EL (cell line): ENCODE data around the gene FBXO3.
A peak's percentile ranks its signal among the peaks of the same experiment; 100 is the strongest.
"Not testable (repeated sequence)": the region's sequence is repeated elsewhere in the genome, so short reads cannot be mapped to it uniquely, and the experiment has no call there.

Experiments used
- DNase-seq: peaks from one replicate; pipeline ENCODE4 v3.0.0-alpha.2; 2016

FBXO3 gene

GRCh38 chr11:33724644-33725035 is 49.7 kb downstream of the FBXO3 start:
- peak; percentile 64 for DNase-seq

GRCh38 chr11:33723238-33723881 is 51.0 kb downstream of the FBXO3 start:
- DNase-seq, result peak; percentile 97

DNA sequence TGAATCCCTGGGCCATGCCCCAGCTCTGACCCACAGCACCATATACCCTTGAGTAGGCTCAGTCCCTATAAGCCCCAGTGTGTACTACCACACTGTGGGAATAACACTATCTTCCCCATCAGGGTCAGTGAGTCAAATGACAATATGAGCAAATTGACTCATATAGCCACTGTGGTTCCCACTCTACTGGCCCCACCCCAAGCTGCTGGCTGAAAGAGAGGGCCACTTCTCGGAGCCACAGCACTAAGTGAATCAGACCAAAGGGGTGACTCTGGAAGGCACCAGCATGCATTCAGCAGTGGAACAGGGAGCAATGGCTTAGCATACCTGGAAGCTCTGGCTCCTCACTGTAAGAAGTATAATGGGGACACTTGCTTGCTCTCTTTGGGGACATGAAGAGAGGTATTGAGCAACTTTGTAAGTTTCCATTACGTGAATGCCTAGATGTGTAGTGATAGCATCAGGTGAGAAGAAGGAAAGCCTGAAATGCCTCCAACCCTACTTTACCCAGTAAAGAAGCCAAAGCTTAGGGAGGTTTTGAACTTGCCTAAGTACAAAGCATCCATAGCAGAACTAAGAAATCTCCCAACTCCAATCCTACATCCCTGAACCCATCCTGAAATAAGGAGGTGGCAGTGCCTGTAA is 51.6 kb downstream of the FBXO3 start:
- peak; percentile 92 for DNase-seq

DNA sequence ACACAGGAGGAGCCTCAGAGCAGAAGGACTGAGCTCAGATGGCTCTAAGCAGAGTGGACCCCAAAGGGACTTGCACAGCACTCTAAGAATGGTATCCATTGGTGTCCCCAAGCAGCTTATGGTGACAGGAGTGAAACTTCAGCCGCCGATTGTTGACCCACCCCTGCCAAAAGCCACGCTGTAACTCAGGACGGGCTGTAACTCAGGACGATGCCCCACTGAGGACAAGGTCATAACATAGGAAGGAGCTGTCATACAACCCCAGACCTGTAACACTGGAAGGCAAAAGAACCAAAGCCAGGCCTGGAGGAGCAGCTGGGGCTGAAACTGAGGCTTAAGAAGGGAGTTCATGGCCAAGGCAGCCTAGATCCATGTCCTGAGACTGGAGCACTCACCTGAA is 52.3 kb downstream of the FBXO3 start:
- no peak for DNase-seq

DNA sequence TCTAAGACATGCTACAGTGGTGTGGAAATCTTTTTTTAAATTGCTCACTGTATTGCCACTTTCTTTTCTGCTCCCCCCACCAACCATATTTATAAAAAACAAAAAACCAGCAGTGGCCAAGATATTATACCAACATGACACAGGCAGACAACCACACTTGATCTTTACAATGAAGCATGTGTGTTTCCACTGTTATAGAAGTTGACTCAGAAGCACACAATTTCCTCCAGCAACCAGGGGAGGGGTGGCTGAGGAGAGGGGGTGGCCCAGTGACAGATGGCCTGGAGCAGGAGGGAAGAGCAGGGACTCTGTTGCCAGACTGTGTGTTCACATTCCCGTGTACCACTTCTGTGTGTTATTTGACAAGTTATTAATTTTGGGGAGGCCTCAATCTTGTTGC is 52.9 kb downstream of the FBXO3 start:
- DNase-seq, result peak; percentile 78

- no peak for DNase-seq
These were observed 54.7 kb downstream of the FBXO3 start for GRCh38 chr11:33719587-33719986.

DNA sequence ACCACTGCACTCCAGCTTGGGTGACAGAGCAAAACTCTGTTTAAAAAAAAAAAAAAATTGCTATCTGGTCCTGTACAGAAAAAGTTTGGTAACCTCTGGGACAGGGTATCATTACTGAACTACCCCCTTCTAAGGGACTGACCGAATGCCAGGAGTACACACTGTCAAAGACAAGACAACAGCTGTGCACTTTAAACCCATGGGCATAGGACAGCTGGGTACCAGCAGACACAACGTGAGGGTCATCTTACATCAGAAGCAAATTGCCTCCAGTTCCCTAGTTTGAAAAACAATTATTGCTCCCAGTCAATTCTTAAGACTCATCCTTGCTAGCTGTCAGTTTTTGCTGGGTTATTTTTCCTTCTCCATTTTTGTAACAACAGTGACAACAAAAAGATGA is 55.9 kb downstream of the FBXO3 start:
- no peak for DNase-seq

DNA sequence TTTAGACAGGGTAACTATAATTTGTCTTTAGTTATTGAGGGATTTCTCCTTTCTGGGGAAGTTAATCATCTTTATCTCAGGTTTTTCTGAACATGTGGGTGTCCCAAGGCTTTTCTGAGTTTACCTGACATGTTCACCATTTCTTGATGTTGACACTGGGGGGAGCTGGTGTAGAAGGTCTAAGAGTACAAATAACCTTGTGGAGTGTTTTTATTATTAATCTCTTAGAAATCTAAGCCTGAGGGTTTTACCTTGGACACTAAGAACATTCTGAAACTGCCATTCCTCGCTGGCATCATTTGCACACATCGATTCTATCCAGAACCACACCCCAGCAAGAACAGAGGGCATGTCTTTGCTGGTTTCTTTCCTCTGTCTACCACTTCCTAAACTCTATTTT is 58.1 kb downstream of the FBXO3 start:
- DNase-seq, result peak; percentile 54

DNA sequence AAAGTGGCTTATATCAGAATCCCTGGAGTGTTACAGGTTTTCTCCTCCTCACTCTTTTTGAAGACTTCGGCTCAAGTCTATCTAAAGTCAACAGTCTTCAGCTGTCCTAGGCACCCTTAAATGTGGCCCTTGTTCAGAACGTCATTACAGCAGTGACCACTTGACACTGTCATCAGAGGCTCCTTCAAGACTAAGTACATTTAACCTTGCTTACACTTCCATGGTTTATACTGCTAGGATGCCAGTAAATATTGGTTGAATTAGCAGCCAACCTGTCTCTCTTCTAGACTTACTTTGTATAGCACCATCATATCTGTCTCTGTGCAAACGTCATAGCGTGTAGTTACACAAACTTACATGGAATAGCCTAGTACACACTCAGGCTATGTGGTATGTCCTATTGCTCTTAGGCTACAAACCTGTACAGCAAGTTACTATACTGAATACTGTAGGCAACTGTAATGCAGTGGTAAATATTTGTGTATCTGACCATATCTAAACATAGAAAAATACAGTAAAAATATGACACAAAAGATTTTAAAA is 60.4 kb downstream of the FBXO3 start:
- no peak for DNase-seq

DNA sequence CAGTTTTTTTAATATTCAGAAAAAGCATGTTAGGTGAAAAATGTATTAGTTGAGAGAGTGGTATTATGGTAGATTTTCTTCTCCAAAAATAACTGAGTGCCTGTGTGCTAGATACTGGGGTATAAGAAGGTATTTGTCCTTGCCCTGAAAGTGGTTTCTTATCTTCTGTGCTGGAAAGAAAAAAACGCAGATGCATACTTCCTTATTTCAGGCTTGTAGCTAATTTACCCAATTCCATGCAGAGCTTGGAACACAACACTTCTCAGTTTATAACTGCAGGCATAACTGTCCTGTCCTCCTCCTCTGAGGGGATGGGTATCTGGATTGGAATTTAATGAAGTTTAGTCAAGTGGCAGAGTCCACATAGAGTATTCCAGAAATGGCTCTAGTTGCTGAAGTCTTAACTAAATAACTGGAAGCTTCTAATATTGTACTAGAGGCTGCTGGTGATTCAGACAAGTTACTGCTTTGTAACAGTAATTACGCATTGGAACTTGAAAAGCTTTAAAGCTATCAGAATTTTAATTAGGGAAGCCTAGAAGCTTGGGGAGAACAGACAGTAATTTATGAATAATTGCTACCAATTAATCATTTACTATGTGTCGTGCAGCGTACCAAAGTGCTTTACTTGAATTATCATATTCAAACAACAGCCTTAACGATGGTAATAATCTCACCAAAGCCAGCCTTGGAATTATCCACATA is 61.0 kb downstream of the FBXO3 start:
- no peak for DNase-seq

- DNase-seq, result no peak
These were observed 61.9 kb downstream of the FBXO3 start for GRCh38 chr11:33712436-33712835.

DNA sequence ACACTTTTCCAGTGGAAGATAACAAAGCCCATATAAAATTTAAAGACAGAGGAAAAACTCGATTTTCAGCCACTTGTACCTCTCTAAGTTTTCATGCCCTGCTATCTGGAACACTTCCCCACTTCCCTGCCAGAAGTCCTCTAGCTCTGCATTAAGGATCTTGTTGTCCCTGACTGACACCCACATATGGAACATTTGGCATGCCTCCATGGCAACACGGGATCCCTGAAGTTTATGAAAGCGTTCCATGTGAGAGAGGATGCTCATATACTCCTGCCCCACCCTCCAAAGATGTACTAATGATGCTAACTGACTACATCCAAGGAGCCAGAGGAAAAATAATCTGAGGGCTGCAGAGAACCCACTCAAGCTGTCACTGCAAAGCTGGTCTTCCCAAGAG is 64.9 kb downstream of the FBXO3 start:
- DNase-seq, result no peak

DNA sequence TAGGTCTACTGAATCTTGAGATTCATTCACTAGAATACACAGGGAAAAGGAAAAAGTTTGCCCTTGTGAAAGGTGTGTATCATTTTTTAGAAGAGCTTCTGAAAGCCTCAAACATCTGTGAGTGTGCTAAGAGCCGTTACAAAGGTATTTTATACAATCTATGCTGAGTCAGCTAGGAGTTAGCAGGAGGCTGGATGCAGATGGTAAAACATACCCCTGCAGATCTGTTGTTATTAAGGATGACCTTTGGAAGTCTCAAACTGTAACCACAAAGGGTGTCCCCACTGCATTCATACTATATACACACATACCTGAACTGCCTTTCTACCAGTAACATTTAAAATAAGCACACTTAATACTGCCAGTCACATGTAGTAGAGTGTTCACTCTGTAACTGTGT is 65.3 kb downstream of the FBXO3 start:
- DNase-seq, result no peak

DNA sequence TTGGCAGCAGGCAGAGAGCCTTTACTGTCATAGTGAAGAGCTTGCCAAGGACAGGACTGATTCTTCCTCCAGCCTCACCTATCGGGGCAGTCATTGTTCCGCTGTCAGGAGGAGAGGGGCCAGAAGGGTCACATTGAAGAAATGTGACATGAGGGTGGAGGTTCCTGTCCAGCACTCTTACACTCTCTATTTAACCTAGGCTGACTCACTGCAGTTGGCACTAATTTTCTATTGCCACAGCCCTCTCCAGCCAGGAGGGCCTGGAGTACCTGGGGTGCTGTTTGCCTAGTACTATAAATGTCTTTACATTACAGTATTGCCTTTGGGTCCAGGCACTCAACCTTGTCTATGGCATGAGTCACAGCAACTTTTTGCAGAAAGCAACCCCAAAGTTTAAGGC is 66.5 kb downstream of the FBXO3 start:
- DNase-seq, result not testable (repeated sequence)

DNA sequence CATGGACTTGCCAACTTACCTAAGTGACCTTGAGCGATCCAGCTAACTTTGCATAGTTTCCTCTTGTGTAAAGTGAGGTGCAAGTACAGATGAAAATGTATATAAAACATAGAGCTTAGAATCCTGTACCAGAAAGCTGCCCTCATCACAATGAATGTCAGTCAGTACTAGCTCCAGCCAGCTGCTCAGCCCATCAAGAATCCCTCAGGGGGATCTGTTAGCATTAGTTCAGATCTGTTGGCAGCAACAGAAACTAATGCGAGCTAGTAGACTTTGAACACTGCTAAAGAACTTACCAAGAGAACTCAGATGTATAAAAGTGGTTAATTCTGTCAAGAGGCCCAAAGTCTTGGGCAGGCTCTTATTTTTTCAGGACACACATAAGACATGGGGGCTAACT is 67.4 kb downstream of the FBXO3 start:
- no peak for DNase-seq

DNA sequence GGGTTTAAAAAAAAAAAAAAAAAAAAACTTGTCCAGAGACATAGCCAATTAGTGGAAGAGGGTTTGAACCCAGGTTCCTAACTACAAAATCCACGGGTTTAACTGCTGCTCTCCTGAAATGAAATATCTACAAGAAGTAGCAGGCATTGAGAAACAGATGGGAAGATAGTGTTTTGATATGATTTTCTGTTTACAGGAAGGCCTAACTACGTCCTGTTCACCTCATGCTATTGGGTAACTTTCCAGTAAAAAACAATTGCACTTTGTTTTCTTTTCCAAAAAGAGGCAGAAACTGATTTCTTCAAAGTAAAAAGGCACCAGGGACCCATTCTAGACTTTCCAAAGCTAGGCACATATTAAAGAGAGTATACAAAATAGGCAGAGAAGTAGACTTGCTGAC is 67.8 kb downstream of the FBXO3 start:
- DNase-seq, result no peak

- DNase-seq, result no peak
These were observed 69.9 kb downstream of the FBXO3 start for GRCh38 chr11:33704240-33705002.

DNA sequence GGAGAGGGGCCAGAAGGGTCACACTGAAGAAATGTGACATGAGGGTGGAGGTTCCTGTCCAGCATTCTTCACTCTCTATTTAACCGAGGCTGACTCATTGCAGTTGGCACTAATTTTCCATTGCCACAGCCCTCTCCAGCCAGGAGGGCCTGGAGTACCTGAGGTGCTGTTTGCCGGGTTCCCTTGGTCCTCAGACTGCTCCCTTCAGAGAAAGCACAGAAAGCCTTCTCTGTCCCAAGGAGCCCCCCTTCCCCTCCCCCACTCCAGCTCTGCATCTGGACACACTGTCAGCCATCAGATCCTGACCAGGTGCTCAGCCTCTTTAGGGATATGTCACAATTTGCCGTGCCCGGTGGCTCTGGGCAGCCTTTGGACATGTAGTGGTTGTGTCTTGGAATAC is 70.5 kb downstream of the FBXO3 start:
- DNase-seq, result peak; percentile 38

GRCh38 chr11:33703234-33703633 is 71.1 kb downstream of the FBXO3 start:
- no peak for DNase-seq

DNA sequence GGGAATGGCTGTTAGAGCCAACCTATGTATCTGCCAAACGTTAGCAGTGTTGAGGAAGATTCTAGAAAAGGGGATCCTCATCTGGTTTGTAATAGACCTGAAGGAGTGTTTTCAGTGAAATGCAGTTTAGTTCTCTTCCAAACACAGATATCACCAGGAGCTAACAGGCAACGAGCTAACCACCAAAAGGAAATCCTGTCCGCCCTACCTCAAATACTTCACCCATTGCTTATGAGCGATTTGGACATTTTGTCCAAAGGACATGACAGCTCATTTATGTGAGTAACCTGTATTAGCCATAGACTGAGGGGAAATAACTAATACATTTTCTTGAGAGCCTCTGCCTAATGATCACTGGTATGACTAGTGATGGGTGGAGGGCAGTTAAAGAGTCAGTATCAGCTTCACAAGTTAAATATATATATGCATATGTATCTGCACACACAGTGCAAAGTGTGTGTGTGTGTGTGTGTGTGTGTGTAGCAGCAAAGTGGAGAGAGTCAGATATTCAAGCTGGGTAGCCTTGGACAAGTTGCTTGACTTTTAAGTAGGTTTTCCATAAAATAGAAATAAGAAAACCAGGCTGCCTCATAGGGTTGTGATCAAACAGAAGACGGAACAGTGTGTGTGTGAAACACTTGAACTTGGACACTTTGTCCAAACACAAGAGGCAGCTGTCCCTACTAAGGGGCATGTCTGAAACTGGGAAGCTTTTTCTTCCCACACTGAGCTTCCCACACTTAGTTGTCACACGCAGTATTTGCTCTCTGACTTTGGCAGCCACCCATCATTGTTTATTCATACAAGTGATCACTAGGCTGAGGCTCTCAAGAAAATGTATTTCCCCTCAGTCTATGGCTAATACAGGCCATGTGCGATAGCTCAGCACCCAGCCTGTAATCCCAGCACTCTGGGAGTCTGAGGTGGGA is 72.8 kb downstream of the FBXO3 start:
- DNase-seq, result peak; percentile 60

DNA sequence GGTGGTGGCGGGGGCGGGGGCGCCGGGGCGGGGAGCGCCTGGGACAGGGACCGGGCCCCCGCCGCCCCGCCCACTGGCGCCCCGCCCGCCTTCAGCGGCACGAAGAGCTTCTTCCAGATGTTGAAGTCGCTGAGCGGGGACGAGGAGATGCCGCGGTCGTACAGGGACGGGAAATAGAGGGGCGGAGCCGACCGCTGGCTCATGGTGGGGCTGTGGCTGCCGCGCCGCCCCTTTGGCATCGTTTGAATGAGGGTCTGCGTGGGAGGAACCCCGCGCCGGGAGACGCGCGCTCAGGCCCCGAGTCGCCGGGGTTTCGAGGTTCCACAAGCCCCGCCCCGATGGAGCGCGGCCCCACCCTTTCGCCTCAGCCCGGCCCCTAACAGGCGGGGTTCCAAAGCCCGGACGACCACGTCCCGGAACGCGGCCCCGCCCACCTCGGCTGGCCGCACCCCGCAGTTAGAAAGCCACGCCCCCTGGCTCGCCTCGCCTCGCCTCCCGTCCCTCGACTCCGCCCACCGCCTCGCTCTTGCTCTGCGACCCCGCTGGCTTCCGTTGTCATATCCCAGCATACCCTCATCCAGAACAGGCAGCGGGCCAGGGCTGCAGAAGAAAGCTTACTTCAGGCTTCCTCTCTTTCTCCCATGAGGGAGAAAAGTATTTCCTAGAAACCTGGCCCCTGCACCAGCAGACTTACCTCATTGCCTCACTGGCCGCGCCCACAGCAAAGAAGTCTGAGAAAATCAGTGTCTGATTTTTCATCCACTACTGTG is 73.6 kb downstream of the FBXO3 start, which contains the start of gene C11orf91:
TSS of gene C11orf91 (minus strand) at position 325 of the 770 bp plus-strand sequence. CDS start at position 239, 86 bp downstream.
- DNase-seq, result peak; percentile 98
